HG03432 (cell line): ENCODE results near the gene MCTP2.

Experiments
- ATAC-seq: cut with Tn5 transposase; IDR thresholded peaks from one replicate; pipeline ENCODE4 v1.9.1; 2021; ENCODE audit warnings: mild to moderate bottlenecking, moderate library complexity; ENCODE audit not compliant: unreplicated experiment

Gene MCTP2

DNA sequence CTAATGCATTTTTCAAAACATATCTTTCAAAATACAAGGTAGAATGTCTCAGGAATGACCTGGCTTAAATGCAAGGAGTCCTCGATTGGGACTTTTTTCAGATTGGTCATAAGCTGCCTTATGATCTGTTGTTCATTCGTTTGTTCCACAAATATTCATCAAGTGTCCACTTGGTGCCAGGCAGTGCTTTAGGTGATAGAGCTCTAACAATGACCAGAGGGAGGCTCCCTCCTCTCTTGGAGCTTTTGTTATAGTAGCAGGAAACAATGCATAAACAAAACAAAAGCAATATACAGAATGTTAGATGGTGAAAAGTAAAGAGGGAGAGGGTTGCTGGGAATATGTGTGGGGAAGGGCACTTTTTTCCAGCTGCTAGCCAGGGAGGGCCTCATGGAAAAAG lies 156.1 kb downstream of the MCTP2 start:
- ATAC-seq, result no peak

DNA sequence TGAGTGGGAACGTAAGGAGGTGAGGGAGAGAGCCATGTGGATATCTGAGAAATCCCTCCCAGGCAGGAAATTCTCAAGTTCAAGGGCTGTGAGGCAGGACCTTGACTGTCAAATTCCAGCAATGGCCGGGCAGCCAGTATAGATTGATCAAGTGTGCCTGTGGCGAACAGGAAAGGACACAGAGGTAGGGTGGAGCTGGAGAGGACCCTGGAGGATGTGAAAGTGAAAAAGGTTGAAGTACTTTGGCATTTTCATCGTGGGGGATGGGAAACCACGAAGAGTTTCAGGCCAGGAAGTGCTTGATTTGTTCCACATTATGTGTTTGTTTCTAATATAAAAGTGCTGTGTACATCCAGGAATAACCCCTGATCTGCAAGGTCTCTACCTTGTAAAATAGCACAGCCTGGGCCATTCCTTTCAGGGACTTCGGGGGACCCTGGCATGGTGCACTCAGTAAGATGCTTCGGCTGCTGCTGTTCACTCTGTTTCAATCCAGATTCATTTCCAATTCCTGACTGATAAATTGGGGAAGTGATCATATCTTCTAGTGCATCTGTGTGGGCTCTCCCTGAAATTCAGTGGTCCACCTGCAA lies 156.6 kb downstream of the MCTP2 start:
- ATAC-seq, result peak; percentile 67

DNA sequence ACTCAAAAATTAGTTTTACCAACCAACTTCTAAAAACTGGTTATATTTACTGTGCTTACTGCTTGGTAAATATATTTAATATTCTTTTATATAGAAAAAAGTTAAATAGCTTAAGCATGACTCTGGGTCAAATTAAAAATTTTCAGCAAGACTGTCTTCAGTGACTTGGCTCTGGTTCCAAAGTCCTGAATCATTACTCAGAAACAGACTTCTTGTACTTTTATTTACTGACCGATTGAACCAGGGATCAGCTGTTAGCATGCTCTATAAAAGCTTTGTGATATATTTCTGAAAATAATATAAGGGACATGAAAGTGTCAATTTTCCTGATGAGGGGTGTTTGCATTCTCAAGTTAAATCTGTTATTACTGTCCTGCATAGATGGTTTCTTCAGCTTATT lies 164.3 kb downstream of the MCTP2 start:
- ATAC-seq, result no peak

DNA sequence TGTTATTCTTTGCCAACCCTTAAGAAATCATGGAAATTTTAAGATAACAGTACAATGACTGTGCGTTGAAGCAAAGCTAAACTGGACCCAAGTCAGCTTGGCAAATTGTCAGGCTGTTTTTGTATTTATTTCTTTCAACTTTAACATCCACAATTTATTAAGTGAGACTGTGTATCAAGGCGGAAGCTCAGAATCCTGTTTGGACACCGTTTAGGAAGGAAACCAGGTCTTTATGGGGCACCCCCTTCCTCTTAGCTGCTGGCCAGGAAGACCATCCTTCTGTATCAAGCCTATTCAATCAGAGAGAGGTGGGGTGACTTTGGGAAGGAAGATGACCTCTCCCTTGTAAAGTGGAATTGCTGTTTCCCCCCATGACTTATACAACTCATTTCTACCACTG lies 166.0 kb downstream of the MCTP2 start:
- ATAC-seq, result no peak

DNA sequence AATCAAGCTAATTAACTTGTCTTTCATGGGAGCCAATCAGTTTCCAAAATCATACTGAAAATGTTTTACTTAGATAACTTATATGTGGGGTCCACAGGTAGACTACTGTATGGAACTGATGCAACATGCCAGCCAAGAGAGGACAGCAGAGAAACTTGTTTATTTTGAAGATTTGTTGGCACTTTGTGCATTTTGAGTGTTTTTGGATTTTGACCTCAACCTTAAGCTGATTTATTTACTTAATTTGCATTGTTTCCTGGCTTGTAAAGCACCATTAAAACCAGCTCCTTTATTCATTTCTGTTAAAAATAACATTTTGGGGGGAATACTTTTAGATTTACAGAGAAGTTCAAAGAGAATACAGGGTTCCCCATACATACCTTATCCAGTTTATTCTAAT lies 166.6 kb downstream of the MCTP2 start:
- no peak for ATAC-seq

DNA sequence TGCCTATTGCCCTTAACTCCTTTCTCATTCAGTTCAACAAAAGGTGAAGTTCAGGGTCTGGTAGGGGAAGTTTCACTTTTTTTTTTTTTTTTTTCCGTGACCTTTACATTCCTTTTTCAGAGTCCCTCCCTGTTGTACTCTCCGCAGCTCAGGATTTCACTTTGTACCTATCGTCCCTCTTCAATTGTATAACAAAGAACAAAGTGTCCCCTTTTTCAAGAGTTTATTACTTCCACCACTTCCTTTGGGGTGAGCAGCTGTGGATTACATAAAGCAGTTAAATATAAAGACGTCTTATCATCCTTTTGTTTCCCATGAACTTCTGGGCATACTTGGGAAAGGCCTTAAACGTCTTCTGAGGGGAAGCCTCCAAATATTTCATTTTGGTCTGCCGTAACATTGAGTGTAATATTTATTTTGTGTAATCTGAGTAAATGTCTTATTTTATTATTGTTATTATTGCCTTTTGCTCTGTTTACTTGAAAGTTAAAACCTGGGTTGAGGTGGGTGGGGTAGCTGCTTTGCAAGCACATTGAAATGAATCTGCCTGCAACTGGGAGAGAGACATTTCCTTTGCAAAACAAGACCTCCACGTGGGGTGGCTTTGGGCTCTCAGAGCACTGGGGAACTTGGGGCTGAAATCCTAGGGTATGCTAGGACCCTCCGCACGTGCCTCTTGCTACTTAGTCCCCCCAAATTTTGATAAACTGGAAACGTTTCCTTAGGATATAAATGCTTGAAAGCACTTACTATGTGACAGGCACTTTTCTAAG lies 169.4 kb downstream of the MCTP2 start:
- ATAC-seq, result no peak

DNA sequence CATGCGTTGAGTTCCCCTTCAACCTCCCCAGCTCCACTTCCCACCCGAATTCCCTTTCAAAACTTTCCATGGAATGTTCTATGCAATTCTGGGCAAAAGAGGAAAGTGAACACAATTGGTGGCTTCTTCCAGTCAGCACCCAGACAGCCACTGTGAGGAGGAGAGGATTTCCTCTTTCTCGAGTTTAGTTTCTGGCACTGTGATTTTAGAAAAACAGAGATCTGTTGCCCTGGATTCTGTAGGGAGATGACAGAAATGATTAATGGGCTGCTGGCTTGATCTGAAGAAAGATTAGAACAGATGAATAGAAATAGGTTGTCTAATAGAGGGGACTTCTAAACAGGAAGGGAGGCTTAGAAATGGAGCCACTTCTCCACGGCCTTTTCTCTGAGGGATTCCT lies 172.0 kb downstream of the MCTP2 start:
- ATAC-seq, result no peak

DNA sequence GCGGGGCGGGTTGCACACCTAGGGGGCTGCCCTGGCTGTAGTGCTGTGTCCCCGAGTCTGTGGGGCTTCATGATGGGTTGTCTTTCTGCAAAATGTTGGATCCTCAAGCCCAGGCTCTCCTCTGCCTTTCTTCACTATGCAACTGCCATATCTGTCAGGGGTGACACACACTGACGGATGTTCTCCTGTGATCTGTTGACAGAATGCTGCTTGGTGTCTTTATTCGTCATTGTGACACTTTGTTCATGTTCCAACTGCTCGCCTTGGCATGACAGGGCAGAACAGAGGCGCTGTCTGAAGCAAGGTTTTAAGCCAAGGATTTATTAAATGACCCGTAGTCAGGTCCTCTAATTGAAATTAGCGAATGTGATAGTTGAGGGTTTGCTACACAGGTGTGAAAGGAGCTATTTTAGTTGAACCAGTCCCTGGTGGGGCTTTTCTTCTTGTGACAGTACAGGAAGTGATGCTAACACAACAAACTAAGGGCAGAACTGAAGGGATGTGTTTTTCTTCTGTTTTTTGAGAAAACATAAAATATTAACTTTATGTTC lies 173.4 kb downstream of the MCTP2 start:
- no peak for ATAC-seq

DNA sequence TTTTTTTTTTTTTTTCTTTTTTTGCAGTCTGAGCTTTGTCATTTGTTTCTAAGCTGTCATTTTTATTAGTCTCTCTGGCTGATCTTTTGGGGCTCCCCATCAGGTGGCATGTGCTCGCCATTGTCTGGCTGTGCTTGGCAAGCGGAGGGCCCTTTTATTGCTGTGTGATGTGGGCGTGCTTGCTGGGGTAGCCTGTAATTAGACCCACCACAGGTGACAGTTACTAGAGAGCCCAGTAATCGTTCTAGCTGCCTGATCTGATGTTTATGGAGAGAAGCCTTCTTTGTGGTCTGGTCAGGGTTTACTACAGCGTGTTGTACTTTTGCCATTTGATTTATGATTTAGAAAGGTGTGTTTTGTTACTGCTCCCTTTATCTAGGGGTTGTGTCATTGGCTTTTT lies 179.9 kb downstream of the MCTP2 start:
- ATAC-seq, result no peak

DNA sequence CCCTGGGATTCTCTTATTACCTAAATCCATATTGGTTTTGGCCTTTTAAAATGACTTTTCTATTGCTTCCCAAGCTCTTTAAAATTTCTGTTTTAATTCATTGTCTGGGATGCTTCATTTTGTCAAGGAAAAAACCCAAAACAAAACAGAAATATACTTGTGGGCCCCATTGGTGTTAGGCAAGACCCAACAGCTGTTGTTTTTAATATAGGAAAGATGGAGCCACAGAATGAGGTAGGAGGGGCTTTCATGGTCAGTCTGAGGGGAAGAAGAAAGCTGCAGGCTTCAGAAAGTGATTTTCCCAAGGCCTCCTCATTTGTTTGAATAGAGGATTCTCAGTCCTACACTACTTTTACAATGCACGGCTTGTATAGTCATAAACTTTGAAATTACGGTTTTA lies 180.5 kb downstream of the MCTP2 start:
- ATAC-seq, result no peak

DNA sequence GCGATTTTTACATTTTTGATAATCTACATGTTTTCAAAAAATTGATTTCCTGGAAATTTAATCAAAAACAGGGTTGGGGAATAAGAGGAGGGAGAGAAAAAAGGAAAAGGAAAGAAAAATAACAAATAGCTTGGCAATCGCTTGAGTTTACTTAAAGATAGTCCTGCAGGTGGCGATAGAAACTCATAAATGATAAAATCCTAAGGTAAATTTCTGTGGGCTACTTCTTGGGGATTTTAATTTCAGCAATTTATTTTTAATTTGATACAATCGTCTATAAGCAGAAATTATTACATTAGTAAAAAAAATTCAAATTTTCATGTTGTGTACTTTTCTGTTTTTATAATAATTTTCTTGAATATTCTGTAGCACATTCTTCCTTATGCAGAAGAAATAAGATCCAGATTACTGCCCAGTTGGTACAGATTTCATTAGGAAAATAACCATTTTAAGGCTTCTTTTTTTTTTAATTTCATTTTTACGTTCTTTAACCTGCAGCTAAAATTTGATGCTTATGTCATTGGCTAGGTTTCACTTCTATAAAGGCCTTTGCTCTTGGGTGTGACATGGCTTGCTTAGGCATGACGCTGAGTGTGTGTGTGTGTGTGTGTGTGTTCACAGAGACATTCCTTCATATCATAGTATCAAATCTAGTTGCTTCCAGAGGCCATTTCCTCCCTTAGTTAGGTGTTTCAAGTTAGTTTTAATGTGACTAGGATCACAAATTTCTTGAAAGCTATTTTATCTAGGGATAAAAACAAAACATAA lies 181.8 kb downstream of the MCTP2 start:
- peak; percentile 91 for ATAC-seq

DNA sequence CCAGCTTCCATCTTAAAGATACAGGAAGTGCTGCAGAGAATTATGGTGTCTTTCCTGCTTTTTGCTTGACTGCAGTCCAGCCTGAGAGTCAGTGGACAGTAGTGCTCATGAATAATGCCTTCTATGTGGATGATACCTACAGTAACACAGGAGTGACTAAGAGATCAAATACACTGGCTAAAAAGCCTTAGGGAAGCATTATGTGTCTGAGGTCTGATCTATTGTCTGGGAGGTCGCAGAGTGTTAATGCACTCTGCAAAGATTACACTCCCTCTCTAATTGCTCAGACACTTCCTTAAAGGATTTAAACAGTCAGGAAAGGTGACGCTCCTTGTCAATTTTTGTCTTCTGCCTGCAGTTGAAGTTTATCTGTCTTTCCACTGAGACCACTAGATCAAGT lies 183.6 kb downstream of the MCTP2 start:
- no peak for ATAC-seq

DNA sequence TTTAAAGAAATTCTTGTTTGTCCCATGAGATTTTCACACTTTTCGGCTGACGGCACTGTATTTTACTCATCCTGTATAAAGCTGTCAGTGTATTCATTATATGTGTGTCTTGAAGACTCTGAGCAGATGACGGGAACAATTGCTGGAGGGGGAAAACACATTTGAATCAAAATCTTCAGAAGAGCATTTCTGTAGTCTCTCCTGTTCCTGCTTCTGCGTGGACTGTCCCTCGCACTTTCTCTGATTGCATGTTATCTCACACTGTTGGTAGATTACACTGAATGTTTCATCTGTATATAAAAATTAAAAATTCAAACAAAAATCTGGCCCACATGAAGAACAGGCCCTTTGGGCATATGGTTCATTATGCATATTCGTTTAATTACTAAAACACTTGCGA lies 184.9 kb downstream of the MCTP2 start:
- no peak for ATAC-seq

DNA sequence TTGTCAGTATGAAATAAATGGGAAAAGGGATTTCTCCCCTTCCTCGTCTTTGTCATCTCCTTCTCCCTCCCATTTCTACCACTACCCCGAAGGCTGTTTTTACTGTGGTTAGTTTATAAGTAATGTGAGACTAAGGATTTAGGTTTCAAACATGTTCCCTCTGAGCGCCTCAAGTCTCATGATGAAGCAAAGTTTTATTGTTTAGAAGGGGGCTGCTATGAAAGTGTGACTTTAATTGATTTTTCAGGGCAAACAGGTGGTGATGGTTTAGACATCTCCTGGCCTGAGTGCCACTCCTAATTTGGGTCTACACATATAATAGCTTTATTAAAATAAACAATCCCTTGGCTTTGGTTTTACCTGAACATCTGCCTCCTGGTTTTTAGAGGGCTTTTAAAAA lies 185.5 kb downstream of the MCTP2 start:
- no peak for ATAC-seq

DNA sequence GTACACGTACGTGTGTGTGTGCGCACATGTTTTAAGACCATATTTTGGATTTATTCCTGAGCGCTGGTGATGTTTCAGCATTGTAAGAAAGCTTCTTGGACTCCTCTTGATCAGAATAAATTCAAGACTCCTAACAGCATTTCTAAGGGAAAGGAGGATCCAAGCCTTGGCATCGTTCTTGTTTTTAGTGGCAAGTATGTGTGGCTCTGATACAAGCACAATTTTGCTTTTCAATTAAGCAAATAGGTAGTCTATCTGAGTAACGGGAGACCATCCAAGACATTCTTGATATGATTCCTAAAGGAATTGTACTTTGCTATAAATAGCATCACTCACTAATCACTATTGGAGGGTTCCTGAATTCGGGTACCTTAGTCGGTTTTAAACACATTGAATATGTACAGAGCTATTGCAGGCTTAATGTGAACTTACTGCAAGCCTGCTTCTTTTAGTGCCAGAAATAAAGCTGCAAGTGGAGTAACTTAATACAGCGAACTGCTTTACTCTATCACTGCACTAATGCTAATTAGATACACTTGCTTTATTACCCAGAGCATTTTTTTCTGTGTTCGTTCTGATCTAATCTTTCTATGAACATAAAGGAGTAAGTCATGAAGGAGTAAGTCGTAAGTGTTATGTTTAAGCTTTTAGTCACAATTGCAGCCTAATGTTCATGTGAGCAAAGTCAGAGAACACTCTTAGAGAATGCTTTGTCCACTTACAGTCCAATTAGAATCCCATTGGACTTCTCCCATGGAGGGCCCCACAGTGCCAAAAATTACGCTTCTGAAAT lies 186.3 kb downstream of the MCTP2 start:
- no peak for ATAC-seq

DNA sequence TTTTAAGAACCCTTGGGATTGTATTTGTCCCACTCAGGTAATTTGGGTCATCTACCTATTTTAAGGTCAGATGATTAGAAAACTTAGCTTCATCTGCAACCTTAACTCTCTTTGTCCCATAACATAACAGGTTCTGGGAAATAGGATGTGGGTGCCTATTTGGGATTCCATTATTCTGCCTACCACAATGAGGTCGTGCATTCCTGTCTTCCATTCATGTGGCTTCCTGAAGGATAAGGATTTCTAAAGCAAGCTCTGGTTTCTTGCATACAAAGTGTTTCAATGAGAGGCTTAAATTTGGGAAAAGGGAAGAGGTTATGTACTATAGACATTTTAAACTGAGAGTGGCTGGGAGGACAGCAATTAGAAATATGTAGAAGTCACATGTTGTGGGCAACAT lies 190.3 kb downstream of the MCTP2 start:
- no peak for ATAC-seq

DNA sequence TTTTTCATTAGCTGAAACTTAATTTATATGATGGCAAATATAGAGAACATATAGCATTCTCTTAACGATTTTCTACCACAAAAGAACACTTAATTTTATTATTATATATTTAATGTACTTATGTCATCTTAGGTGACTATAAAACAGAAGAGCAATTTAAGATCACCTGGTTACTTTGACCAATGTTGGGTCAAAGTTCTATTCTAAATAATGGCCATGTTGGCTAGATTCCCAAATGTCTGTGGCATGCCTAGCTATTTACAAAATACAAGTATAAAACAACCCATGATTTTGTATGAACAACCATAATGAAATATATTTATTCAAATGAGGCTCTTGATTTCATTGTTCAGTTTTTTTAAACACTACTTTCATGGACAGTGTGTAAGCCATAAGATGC lies 200.9 kb downstream of the MCTP2 start:
- ATAC-seq, result no peak

DNA sequence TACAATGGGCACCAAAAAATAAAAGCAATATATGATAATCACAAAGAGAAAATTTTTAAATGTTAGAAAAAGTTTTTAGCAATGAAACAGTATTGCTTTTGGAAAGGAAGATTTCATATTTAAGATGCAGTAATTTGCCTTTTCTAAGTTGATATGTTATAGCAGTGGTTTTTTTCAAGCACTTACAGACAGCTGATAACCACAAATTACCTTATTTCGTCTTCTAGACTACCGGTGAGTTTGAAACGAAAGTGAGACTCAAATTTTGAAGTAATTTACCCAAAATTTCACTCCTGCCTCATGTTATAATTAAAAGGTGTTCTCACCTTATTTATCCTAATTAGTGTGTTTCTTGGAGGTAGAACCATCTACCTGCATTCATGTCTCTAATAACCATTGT lies 207.8 kb downstream of the MCTP2 start:
- no peak for ATAC-seq

DNA sequence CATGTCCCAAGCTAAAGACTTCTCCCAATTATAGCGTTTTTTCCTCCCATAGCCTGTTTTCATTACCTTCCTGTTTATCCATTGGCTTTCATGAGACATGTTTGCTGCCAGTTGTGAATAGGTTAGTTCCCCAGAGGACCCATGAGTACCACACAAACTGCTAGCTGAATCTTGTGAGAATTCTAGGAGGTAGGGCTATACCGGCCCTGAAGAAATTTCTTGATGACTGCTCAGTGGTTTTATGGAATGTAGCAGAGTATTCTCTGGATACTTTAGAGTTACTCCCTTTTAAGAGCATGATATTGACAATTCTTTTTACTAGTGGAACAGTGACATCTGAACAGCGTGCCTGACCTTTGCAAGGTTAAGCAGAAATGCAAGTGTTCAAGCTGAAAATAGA lies 210.4 kb downstream of the MCTP2 start:
- ATAC-seq, result no peak

DNA sequence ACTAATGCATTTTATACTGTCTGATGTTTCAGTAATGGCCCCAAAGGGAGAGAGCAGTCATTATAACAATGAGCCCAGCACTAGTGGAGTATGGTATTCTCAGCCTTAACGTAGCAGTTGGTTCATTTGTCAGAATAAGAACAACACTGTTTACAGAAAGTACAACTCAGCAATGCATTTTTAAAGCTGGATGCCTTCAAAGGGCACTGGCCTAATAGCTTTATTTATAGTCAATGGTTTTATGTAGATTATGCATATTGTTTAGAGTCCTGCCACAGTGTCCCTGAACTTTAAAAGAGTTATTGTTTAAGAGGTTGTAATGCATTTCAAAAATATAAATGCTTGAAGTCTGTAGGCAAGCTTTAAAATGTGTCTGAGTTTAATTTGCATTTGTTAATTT lies 211.1 kb downstream of the MCTP2 start:
- no peak for ATAC-seq

DNA sequence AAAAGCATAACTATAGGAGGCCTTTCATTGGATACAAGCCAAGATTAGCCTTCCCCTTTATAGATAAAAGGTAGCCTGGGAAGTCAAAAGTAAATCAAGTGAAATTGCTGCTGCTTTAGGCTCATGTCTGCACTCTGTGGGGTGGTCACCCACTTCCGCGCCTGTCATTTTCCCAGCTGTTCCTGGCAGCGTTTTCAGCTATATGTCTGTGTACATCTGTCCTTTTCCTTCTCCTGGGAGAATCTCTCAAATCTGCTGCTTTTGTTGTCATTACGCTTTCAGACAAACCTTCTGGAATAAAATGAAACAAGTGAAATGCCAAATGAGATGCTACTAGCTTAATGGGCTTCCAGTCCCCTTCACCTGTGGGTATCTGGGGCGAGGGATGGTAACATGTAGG lies 211.8 kb downstream of the MCTP2 start:
- ATAC-seq, result no peak
